ENCODE data around the gene SDHA. TPM values are rescaled to one million over a fixed set of nuclear protein-coding genes. Genes with fewer than 3 reads are reported as not detected.

SDHA gene
- total RNA-seq, 1 donor: 92.6 TPM

DNA sequence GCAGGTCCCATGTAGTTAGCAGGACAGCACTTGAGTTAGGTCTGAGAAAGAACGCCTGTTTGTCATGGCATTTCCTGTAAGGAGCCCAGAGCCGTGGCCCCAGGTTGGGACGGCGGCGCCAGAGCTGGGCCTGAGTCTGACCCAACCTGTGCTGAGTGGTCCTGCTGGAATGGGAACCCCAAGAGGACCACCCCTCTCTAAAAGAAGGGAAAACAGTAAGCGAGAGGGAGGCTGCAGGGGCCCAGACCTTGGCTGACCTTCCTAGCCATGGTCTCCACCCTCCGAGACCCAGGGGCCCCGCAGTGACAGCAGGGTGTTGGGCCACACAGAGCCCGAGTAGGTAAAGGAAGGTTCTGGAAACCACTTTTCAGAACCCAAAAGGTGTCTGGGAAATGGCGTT, 28.6 kb upstream of the SDHA start:
- H3K4me3 ChIP-seq (ENCODE audit: low read depth, low read length): no peak overlapping the region
- no peak for DNase-seq (ENCODE audit: low read depth)
- TF ChIP-seq, protein P1, sequence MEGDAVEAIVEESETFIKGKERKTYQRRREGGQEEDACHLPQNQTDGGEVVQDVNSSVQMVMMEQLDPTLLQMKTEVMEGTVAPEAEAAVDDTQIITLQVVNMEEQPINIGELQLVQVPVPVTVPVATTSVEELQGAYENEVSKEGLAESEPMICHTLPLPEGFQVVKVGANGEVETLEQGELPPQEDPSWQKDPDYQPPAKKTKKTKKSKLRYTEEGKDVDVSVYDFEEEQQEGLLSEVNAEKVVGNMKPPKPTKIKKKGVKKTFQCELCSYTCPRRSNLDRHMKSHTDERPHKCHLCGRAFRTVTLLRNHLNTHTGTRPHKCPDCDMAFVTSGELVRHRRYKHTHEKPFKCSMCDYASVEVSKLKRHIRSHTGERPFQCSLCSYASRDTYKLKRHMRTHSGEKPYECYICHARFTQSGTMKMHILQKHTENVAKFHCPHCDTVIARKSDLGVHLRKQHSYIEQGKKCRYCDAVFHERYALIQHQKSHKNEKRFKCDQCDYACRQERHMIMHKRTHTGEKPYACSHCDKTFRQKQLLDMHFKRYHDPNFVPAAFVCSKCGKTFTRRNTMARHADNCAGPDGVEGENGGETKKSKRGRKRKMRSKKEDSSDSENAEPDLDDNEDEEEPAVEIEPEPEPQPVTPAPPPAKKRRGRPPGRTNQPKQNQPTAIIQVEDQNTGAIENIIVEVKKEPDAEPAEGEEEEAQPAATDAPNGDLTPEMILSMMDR (IDR thresholded peaks at IDR 0.05; ENCODE audit: insufficient read depth, low read length): no peak

DNA sequence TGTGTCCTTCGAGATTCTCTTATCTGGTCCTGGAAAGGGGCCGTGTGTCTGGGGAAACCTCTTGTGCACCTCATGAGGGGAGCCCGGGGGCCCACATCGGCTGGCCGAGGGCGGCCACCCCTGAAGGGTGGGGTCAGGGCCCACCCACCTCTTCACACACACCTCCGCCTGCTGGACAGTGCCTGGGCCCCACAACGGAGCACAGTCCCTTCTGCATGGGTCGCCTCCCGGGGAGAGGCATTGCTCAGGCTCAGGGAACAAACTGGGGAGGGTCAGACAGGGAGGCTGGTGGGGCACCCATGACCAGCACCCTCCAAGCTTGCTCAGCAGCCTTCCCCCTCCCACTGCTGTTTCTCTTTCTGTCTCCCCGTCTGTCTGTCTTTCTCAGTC, 28.1 kb upstream of the SDHA start:
- TF ChIP-seq, protein P1 (IDR thresholded peaks at IDR 0.05; ENCODE audit: insufficient read depth, low read length): no peak
- no peak for DNase-seq (ENCODE audit: low read depth)
- no peak overlapping the region for H3K4me3 ChIP-seq (ENCODE audit: low read depth, low read length)

DNA sequence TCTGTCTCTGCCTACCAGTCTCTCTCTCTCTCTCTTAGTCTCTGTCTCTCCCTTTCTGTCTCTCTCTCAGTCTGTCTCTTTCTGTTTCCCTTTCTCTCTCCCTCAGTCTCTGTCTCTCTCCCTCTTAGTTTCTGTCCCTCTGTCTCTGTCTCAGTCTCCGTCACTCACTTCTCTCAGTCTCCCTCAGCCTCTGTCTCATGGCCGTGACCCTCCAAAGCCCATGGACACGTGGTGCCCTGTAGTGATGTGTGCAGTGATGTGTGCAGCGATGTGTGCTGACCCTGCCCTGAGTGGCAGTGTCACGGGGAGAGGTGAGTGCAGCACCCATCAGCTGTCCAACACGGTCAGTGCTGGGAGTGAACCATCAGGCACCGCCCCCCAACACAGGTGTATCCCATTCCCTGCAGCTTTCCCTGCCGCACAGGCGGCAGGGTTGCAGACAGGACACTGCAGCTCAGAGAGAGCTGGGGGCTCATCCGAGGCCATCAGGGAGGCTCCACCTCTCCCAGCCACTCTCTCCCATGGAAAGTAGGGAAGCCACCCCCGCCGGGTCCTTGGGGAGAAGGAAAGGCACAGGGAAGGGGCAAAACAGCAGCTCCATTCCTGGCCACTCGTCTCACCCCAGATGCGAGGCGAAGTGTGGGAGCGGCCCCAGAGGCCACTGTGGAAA, 27.6 kb upstream of the SDHA start:
- TF ChIP-seq, protein P1 (IDR thresholded peaks at IDR 0.05; ENCODE audit: insufficient read depth, low read length): no peak
- no peak for DNase-seq (ENCODE audit: low read depth)
- no peak overlapping the region for H3K4me3 ChIP-seq (ENCODE audit: low read depth, low read length)

DNA sequence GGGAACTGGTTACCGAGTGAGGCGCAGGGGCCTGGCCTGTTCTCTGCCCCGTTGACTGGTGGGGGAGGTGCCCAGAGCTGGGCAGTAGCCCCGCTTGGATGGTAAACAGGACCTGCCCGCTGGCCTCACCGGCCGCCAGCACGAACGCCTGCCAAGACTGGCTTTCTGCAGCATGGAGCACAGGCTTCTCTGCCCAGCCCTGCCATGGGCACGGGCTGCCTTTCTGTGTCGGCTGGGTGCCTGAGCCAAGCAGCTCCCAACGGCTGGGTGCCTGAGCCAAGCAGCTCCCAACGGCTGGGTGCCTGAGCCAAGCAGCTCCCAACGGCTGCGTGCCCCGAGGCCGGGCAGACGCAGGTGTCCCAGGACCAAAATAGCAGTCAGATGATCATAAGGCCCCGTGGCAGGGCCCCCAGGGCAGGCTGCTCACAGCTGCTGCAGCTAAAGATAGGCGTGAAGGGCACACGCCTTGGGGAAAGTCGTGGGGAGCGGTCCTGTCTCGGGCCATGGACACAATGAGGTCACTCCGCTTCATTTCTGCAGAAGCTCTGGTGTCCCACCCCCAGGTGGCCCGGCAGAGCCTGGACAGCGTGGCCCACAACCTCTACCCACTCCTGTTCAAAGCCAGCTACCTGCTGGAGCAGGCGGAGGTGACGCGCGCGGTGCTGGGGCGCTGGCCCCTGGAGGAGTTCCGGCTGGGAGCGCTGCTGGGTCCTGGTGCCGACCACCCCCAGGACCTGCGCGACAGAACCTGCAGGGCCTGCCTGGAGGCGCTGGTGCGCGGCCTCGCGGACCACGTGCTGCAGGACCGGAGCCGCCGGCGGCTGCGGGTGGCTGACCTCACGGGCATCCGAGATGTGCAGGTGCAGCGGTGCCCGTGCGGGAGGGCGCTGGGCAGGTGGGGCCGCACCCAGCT, 26.8 kb upstream of the SDHA start, which contains the start of gene LRRC14B:
LRRC14B (plus strand) TSS at position 460 of the 913 bp plus-strand sequence; CDS start at position 504, 44 bp downstream.
- TF ChIP-seq, protein P1 (IDR thresholded peaks at IDR 0.05; ENCODE audit: insufficient read depth, low read length): no peak
- DNase-seq (ENCODE audit: low read depth): no peak
- no peak within 1 kb of the TSS for H3K4me3 ChIP-seq (ENCODE audit: low read depth, low read length)

DNA sequence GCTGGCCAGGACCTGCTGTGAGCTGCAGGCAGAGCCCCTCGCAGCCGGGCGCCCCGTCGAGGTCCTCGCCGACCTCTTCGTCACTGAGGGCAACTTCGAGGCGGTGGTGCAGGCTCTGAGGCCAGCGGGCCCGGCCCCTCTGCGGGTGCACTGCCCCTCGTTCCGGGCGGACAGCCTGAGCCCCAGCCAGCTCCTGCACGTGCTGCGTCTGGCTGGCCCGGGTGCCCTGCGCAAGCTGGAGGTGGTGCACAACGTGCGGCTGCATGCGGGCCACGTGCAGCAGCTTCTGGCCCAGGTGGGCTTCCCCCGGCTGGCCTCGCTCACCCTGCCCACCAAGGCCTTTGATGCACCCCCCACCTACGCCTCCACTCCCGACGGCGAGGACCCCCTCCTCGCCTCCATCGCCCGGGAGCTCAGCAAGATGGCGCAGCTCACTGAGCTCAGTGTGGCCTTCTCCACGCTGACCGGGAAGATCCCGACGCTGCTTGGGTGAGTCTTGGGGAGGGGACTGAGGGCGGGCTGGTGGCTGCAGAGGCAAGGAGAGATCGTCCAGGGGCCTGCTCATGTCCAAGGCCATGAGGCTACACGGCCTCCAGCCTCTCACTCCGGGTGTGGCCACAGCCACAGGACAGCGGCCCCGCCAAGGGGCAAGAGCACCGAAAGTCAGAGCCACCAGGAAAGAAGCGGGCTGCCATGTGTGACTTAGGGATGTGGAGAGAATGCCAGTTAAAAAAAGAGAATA, 26.0 kb upstream of the SDHA start:
- H3K4me3 ChIP-seq (ENCODE audit: low read depth, low read length): no peak overlapping the region
- TF ChIP-seq, protein P1 (IDR thresholded peaks at IDR 0.05; ENCODE audit: insufficient read depth, low read length): no peak
- no peak for DNase-seq (ENCODE audit: low read depth)

DNA sequence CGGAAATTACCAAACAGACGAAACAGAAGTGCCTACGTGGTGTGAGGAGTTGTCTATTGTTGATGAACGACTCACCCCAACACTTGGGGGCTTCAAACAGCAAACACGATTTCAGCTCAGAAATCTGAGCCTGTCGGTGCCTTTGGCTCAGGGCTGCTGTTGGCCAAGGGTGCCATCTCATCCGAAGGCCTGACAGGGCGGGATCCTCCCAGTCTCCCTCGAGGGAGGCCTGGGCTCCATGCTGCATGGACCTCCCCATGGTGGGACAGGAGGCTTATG, 25.5 kb upstream of the SDHA start:
- TF ChIP-seq, protein P1 (IDR thresholded peaks at IDR 0.05; ENCODE audit: insufficient read depth, low read length): no peak
- no peak overlapping the region for H3K4me3 ChIP-seq (ENCODE audit: low read depth, low read length)
- DNase-seq (ENCODE audit: low read depth): no peak
